Endodermal cell (in vitro differentiated cells): ENCODE data around the gene PCSK6. TPM values are rescaled to one million over a fixed set of nuclear protein-coding genes. Genes with fewer than 3 reads are reported as not detected.

ENCODE experiments used
- DNase-seq: peaks from one replicate; pipeline ENCODE4 v3.0.0-alpha.2; 2017
- H3K27ac ChIP-seq: 2 replicates; pipeline ENCODE4 v1.5.1; 2013; ENCODE audit warnings: mild to moderate bottlenecking, low read depth, low read length, moderate library complexity
- H3K27me3 ChIP-seq: 2 replicates; pipeline ENCODE4 v1.6.1; 2013; ENCODE audit warnings: mild to moderate bottlenecking, low read length, moderate library complexity; ENCODE audit not compliant: insufficient read depth, control insufficient read depth, poor library complexity, severe bottlenecking
- H3K36me3 ChIP-seq: 2 replicates; pipeline ENCODE4 v1.7.0; 2013; ENCODE audit warnings: mild to moderate bottlenecking, low read length, moderate library complexity; ENCODE audit not compliant: control insufficient read depth, insufficient read depth
- H3K4me1 ChIP-seq: one replicate; pipeline ENCODE4 v1.7.0; 2013; ENCODE audit warnings: low read length; ENCODE audit not compliant: control insufficient read depth, insufficient read depth
- H3K4me3 ChIP-seq: 2 replicates; pipeline ENCODE4 v1.5.1; 2013; ENCODE audit warnings: mild to moderate bottlenecking, low read length, moderate library complexity
- H3K9ac ChIP-seq: 2 replicates; pipeline ENCODE4 v1.6.1; 2013; ENCODE audit warnings: mild to moderate bottlenecking, low read length, moderate library complexity; ENCODE audit not compliant: poor library complexity, severe bottlenecking; ENCODE audit errors: extremely low read depth
- H3K9me3 ChIP-seq: 2 replicates; pipeline ENCODE4 v1.6.1; 2013; ENCODE audit warnings: mild to moderate bottlenecking, low read length, moderate library complexity; ENCODE audit not compliant: control insufficient read depth
- H3K27ac Mint-ChIP-seq: 2 replicates; pipeline ENCODE4 v1.8.0; 2020; ENCODE audit warnings: mixed read lengths
- H3K27me3 Mint-ChIP-seq: 2 replicates; pipeline ENCODE4 v1.8.0; 2021; ENCODE audit warnings: mild to moderate bottlenecking, mixed read lengths; ENCODE audit not compliant: insufficient read depth
- H3K36me3 Mint-ChIP-seq: 2 replicates; pipeline ENCODE4 v1.8.0; 2020; ENCODE audit warnings: low read depth, mixed read lengths
- H3K4me1 Mint-ChIP-seq: 2 replicates; pipeline ENCODE4 v1.8.0; 2020; ENCODE audit warnings: mixed read lengths
- H3K4me3 Mint-ChIP-seq: 2 replicates; pipeline ENCODE4 v1.8.0; 2020; ENCODE audit warnings: mild to moderate bottlenecking, moderate library complexity, mixed read lengths
- H3K9me3 Mint-ChIP-seq: 2 replicates; pipeline ENCODE4 v1.8.0; 2020; ENCODE audit warnings: mild to moderate bottlenecking, mixed read lengths
- WGBS, 2 experiments: methylation state at CpG; one replicate each; pipeline versions ENCODE4 v1.1.5 to v1.1.7; 2013; ENCODE audit warnings: missing lambda C conversion rate in 2 of 2, mixed read lengths in 1 of 2; ENCODE audit not compliant: insufficient coverage in 1 of 2, insufficient read length in 1 of 2; 5-methylcytosine and 5-hydroxymethylcytosine counted together
- total RNA-seq, 2 donors: library from RNA; stranded (reverse); fragmentation: NEBNext Ultra II Directional in 1 of 2; extraction: Animal tissue kit (Norgen Biotek cat#: 25700) in 1 of 2; gene quantifications; 2 replicates in 1 of 2; 3 replicates in 1 of 2; pipeline ENCODE4 v1.2.1, GENCODE V29; 2021
- TF ChIP-seq, protein P1 (sequence below): fragments of 200-600 bp; sonication (generic); conservative IDR thresholded peaks from 2 replicates; pipeline ENCODE4 v1.5.0; 2021; ENCODE audit warnings: antibody characterized with exemption, mild to moderate bottlenecking

Gene PCSK6
- total RNA-seq, 2 donors from 2014 or later = 6.6 to 9.8 TPM

DNA sequence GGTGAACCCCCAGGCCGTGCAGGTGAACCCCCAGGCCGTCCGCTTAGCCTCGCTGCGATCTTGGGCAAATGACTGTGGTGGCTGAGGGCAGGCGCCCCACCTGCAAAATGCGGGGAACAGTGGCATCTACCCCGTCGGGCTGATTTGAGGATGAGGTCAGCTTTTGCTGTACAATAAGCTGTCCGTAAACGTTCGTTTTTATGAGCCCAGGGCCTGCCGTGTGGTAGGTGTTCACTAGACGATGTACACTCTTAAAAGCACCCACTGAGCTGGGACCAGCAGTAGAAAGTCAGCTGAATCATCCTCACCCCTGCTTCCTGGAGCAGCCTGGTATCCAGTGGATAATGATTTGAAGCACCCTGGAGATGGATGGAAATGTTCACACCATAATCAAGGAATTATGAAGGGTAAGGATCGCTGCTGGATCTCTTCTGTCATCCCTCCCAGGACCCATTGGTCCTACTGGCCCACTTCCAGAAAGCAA lies 943 bp upstream of the PCSK6 start:
- H3K9me3 ChIP-seq = no peaks in the 10 kb centered on the region
- H3K27ac Mint-ChIP-seq = no peak overlapping the region
- peak overlapping the region; percentile 47 for H3K4me3 Mint-ChIP-seq
- peak; percentile 24 for DNase-seq
- peaks cover 49% of the 10 kb centered on the region for H3K27me3 Mint-ChIP-seq
- peaks cover 4% of the 10 kb centered on the region for H3K4me1 Mint-ChIP-seq
- 86 to 94% methylated on average over 14 to 15 of the region's 15 CpGs for WGBS, 2 experiments
- no peak overlapping the region for H3K27ac ChIP-seq
- no peaks in the 10 kb centered on the region for H3K36me3 ChIP-seq
- no peaks in the 10 kb centered on the region for H3K4me1 ChIP-seq
- no peak overlapping the region for H3K4me3 ChIP-seq
- TF ChIP-seq, protein P1, sequence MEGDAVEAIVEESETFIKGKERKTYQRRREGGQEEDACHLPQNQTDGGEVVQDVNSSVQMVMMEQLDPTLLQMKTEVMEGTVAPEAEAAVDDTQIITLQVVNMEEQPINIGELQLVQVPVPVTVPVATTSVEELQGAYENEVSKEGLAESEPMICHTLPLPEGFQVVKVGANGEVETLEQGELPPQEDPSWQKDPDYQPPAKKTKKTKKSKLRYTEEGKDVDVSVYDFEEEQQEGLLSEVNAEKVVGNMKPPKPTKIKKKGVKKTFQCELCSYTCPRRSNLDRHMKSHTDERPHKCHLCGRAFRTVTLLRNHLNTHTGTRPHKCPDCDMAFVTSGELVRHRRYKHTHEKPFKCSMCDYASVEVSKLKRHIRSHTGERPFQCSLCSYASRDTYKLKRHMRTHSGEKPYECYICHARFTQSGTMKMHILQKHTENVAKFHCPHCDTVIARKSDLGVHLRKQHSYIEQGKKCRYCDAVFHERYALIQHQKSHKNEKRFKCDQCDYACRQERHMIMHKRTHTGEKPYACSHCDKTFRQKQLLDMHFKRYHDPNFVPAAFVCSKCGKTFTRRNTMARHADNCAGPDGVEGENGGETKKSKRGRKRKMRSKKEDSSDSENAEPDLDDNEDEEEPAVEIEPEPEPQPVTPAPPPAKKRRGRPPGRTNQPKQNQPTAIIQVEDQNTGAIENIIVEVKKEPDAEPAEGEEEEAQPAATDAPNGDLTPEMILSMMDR = no peak
- H3K36me3 Mint-ChIP-seq = no peaks in the 10 kb centered on the region
- peaks cover 22% of the 10 kb centered on the region for H3K27me3 ChIP-seq
- no peak overlapping the region for H3K9ac ChIP-seq
- no peaks in the 10 kb centered on the region for H3K9me3 Mint-ChIP-seq

- TF ChIP-seq, protein P1 = no peak
- Mint-ChIP-seq H3K4me3 (no peak overlapping the region), H3K27ac (no peak overlapping the region), H3K9me3 (no peaks in the 10 kb centered on the region), H3K4me1 (no peaks in the 10 kb centered on the region), H3K27me3 (peaks cover 48% of the 10 kb centered on the region), H3K36me3 (no peaks in the 10 kb centered on the region)
- no peak overlapping the region for H3K4me3 ChIP-seq
- DNase-seq = peak; percentile 82
- 0% methylated on average over 55 of the region's 62 CpGs; no CpG with 5 or more reads in 1 of the 2 experiments for WGBS, 2 experiments
- peaks cover 22% of the 10 kb centered on the region for H3K27me3 ChIP-seq
- no peaks in the 10 kb centered on the region for H3K9me3 ChIP-seq
- no peak overlapping the region for H3K27ac ChIP-seq
- H3K36me3 ChIP-seq = no peaks in the 10 kb centered on the region
- no peak overlapping the region for H3K9ac ChIP-seq
- no peaks in the 10 kb centered on the region for H3K4me1 ChIP-seq
Measured at GRCh38 chr15:101489237-101489598, 289 bp downstream of the PCSK6 start.

- Mint-ChIP-seq H3K4me3 (peak overlapping the region; percentile 50), H3K9me3 (no peaks in the 10 kb centered on the region), H3K4me1 (no peaks in the 10 kb centered on the region), H3K27me3 (peaks cover 48% of the 10 kb centered on the region), H3K27ac (no peak overlapping the region), H3K36me3 (no peaks in the 10 kb centered on the region)
- no peak overlapping the region for H3K27ac ChIP-seq
- H3K4me1 ChIP-seq = no peaks in the 10 kb centered on the region
- peak; percentile 63 for DNase-seq
- no peak overlapping the region for H3K9ac ChIP-seq
- TF ChIP-seq, protein P1 = no peak
- 7 to 17% methylated on average over 11 to 85 of the region's 85 CpGs for WGBS, 2 experiments
- peak overlapping the region; percentile 23 for H3K4me3 ChIP-seq
- peaks cover 22% of the 10 kb centered on the region for H3K27me3 ChIP-seq
- no peaks in the 10 kb centered on the region for H3K36me3 ChIP-seq
- H3K9me3 ChIP-seq = no peaks in the 10 kb centered on the region
Measured at GRCh38 chr15:101488300-101489164, 975 bp downstream of the PCSK6 start.
